ENCODE data around the gene ART5.
A peak's percentile ranks its signal among the peaks of the same experiment; 100 is the strongest.

ART5 gene

GRCh38 chr11:3626250-3626960, 15.4 kb downstream of the ART5 start:
- no peak for TF ChIP-seq SPI1 (IDR thresholded peaks at IDR 0.05; ENCODE audit: low read depth, low read length)
- TF ChIP-seq POLR2A (IDR thresholded peaks at IDR 0.05; ENCODE audit: low read depth, low read length), result no peak
- no peak for TF ChIP-seq POLR2AphosphoS5 (IDR thresholded peaks at IDR 0.05; ENCODE audit: low read depth, low read length)
- TF ChIP-seq POU2F2 (IDR thresholded peaks at IDR 0.05; ENCODE audit: low read depth, low read length), result no peak
- no peak for TF ChIP-seq PAX5 (IDR thresholded peaks at IDR 0.05; ENCODE audit: insufficient read depth, low read length, severe bottlenecking)
- TF ChIP-seq TAF1 (IDR thresholded peaks at IDR 0.05; ENCODE audit: low read depth, low read length), result no peak
- FAIRE-seq (peak; percentile 88), DNase-seq (ENCODE audit: insufficient read length, low spot score) (no peak)

DNA sequence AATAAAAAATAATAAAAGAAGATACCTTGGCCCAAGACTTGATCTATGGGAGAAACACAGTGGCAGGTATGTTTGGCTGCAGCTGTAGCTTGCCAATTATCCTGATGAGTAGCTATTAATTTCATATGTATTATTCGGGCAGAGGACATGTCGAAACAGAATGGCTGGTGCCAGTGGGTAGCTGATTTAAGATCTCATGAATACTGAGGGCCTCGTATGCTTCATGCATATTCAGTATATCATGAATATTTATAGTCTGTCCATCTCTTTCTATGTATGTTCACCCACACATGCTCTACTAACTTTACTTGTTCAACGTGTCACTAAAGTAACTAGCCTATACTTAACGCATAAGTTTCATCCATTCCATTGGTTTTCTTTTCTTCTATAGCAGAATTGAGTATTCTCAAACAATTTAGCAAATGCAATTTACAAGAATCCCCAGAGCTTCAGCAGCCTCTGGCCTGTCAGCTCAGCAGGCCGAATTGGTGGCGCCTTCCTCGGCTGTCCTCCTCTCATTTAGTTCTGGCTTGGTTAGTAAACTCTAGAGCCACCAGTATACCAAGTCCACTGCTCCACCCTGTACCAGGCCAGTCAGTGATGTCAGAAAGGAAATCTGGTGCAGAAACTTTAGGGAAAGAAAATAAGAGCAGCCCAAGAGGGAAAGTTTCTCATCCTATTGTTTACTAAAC, 17.9 kb downstream of the ART5 start:
- TF ChIP-seq PAX5 (IDR thresholded peaks at IDR 0.05; ENCODE audit: insufficient read depth, low read length, severe bottlenecking), result no peak
- TF ChIP-seq TAF1 (IDR thresholded peaks at IDR 0.05; ENCODE audit: low read depth, low read length), result no peak
- TF ChIP-seq POU2F2 (IDR thresholded peaks at IDR 0.05; ENCODE audit: low read depth, low read length), result no peak
- TF ChIP-seq POLR2AphosphoS5 (IDR thresholded peaks at IDR 0.05; ENCODE audit: low read depth, low read length), result no peak
- TF ChIP-seq SPI1 (IDR thresholded peaks at IDR 0.05; ENCODE audit: low read depth, low read length), result no peak
- TF ChIP-seq POLR2A (IDR thresholded peaks at IDR 0.05; ENCODE audit: low read depth, low read length), result no peak
- DNase-seq (ENCODE audit: insufficient read length, low spot score) (no peak), FAIRE-seq (no peak)

GRCh38 chr11:3623121-3623520, 18.7 kb downstream of the ART5 start:
- FAIRE-seq (no peak), DNase-seq (ENCODE audit: insufficient read length, low spot score) (no peak)
- no peak for TF ChIP-seq POLR2A (IDR thresholded peaks at IDR 0.05; ENCODE audit: low read depth, low read length)

GRCh38 chr11:3622521-3622920, 19.3 kb downstream of the ART5 start:
- TF ChIP-seq POLR2AphosphoS5 (IDR thresholded peaks at IDR 0.05; ENCODE audit: low read depth, low read length), result no peak
- no peak for TF ChIP-seq TAF1 (IDR thresholded peaks at IDR 0.05; ENCODE audit: low read depth, low read length)
- no peak for TF ChIP-seq POU2F2 (IDR thresholded peaks at IDR 0.05; ENCODE audit: low read depth, low read length)
- TF ChIP-seq PAX5 (IDR thresholded peaks at IDR 0.05; ENCODE audit: insufficient read depth, low read length, severe bottlenecking), result no peak
- TF ChIP-seq SPI1 (IDR thresholded peaks at IDR 0.05; ENCODE audit: low read depth, low read length), result no peak
- TF ChIP-seq POLR2A (IDR thresholded peaks at IDR 0.05; ENCODE audit: low read depth, low read length), result no peak
- DNase-seq (ENCODE audit: insufficient read length, low spot score) (no peak), FAIRE-seq (no peak)

GRCh38 chr11:3617990-3618389, 23.8 kb downstream of the ART5 start:
- DNase-seq (ENCODE audit: insufficient read length, low spot score) (no peak), FAIRE-seq (no peak)
- TF ChIP-seq POU2F2 (IDR thresholded peaks at IDR 0.05; ENCODE audit: low read depth, low read length) (no peak), POLR2A (IDR thresholded peaks at IDR 0.05; ENCODE audit: low read depth, low read length) (no peak), PAX5 (IDR thresholded peaks at IDR 0.05; ENCODE audit: insufficient read depth, low read length, severe bottlenecking) (no peak), SPI1 (IDR thresholded peaks at IDR 0.05; ENCODE audit: low read depth, low read length) (no peak)

- no peak for DNase-seq (ENCODE audit: insufficient read length, low spot score)
- TF ChIP-seq SPI1 (IDR thresholded peaks at IDR 0.05; ENCODE audit: low read depth, low read length) (no peak), POLR2AphosphoS5 (IDR thresholded peaks at IDR 0.05; ENCODE audit: low read depth, low read length) (no peak), POU2F2 (IDR thresholded peaks at IDR 0.05; ENCODE audit: low read depth, low read length) (no peak), TAF1 (IDR thresholded peaks at IDR 0.05; ENCODE audit: low read depth, low read length) (no peak), POLR2A (IDR thresholded peaks at IDR 0.05; ENCODE audit: low read depth, low read length) (no peak), PAX5 (IDR thresholded peaks at IDR 0.05; ENCODE audit: insufficient read depth, low read length, severe bottlenecking) (no peak)
- no peak for FAIRE-seq
Observed at GRCh38 chr11:3616721-3617460, 24.9 kb downstream of the ART5 start.

- TF ChIP-seq POU2F2 (IDR thresholded peaks at IDR 0.05; ENCODE audit: low read depth, low read length) (no peak), POLR2AphosphoS5 (IDR thresholded peaks at IDR 0.05; ENCODE audit: low read depth, low read length) (no peak), SPI1 (IDR thresholded peaks at IDR 0.05; ENCODE audit: low read depth, low read length) (no peak), POLR2A (IDR thresholded peaks at IDR 0.05; ENCODE audit: low read depth, low read length) (no peak), TAF1 (IDR thresholded peaks at IDR 0.05; ENCODE audit: low read depth, low read length) (no peak), PAX5 (IDR thresholded peaks at IDR 0.05; ENCODE audit: insufficient read depth, low read length, severe bottlenecking) (no peak)
- FAIRE-seq, result no peak
- DNase-seq (ENCODE audit: insufficient read length, low spot score), result no peak
Observed at GRCh38 chr11:3615998-3616397, 25.8 kb downstream of the ART5 start.

DNA sequence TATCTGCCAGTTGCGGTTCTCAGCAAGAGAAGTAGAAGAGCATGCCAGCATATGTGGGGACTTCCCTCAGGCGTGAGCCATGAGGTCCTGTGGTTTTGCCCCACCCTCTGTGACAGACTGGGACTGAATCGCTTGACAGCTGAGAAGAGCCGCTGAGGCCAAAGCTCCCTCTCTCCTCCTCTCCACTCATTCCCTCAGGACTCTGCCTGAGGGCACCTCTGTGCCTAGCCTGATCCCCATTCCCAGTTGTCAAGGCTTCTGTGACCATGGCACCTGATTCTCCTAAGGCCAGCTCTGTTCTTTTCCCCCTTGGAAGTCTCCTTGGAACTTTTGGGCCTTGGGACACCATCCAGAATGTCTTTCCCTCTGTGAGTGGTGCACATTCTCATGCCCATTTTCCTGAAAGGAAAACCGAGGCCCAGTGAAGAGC, 27.0 kb downstream of the ART5 start:
- no peak for TF ChIP-seq TAF1 (IDR thresholded peaks at IDR 0.05; ENCODE audit: low read depth, low read length)
- no peak for TF ChIP-seq POLR2A (IDR thresholded peaks at IDR 0.05; ENCODE audit: low read depth, low read length)
- no peak for TF ChIP-seq POLR2AphosphoS5 (IDR thresholded peaks at IDR 0.05; ENCODE audit: low read depth, low read length)
- DNase-seq (ENCODE audit: insufficient read length, low spot score), result no peak

GRCh38 chr11:3613998-3614741, 27.6 kb downstream of the ART5 start:
- DNase-seq (ENCODE audit: insufficient read length, low spot score), result no peak
- peak; percentile 5 for FAIRE-seq
- TF ChIP-seq SPI1 (IDR thresholded peaks at IDR 0.05; ENCODE audit: low read depth, low read length) (no peak), TAF1 (IDR thresholded peaks at IDR 0.05; ENCODE audit: low read depth, low read length) (no peak), POU2F2 (IDR thresholded peaks at IDR 0.05; ENCODE audit: low read depth, low read length) (no peak), PAX5 (IDR thresholded peaks at IDR 0.05; ENCODE audit: insufficient read depth, low read length, severe bottlenecking) (no peak), POLR2AphosphoS5 (IDR thresholded peaks at IDR 0.05; ENCODE audit: low read depth, low read length) (no peak), POLR2A (IDR thresholded peaks at IDR 0.05; ENCODE audit: low read depth, low read length) (no peak)

More for the DNA sequence above, 27.0 kb downstream of the ART5 start:
- FAIRE-seq, result peak; percentile 92
